Activated CD4-positive, alpha-beta T cell treated with anti-CD3 and anti-CD28 coated beads, Interleukin-2, amount 50 U/mL, for 16 hours (primary cell): ENCODE results near the gene STRIP2.
"Not testable (repeated sequence)": the region's sequence is repeated elsewhere in the genome, so short reads cannot be mapped to it uniquely, and the experiment has no call there.

Experiments
- DNase-seq: peaks from one replicate; pipeline ENCODE4 v3.0.0-alpha.2; 2020

The STRIP2 gene

GRCh38 chr7:129456421-129456820, 22.2 kb downstream of the STRIP2 start:
- no peak for DNase-seq

GRCh38 chr7:129457101-129457500, 22.9 kb downstream of the STRIP2 start:
- no peak for DNase-seq

GRCh38 chr7:129458171-129458570, 23.9 kb downstream of the STRIP2 start:
- no peak for DNase-seq

- no peak for DNase-seq
These were observed 27.6 kb downstream of the STRIP2 start for GRCh38 chr7:129461809-129462208.

GRCh38 chr7:129462420-129462819, 28.2 kb downstream of the STRIP2 start:
- DNase-seq = no peak

GRCh38 chr7:129464194-129464593, 30.0 kb downstream of the STRIP2 start:
- no peak for DNase-seq

GRCh38 chr7:129465080-129465479, 30.8 kb downstream of the STRIP2 start:
- no peak for DNase-seq

- DNase-seq = no peak
These were observed 32.6 kb downstream of the STRIP2 start for GRCh38 chr7:129466796-129467195.

GRCh38 chr7:129468087-129468486, 33.9 kb downstream of the STRIP2 start:
- DNase-seq = no peak

GRCh38 chr7:129468547-129468946, 34.3 kb downstream of the STRIP2 start:
- peak; percentile 16 for DNase-seq

- no peak for DNase-seq
These were observed 35.7 kb downstream of the STRIP2 start for GRCh38 chr7:129469930-129470329.

GRCh38 chr7:129470411-129470810, 36.2 kb downstream of the STRIP2 start:
- DNase-seq = no peak

- DNase-seq = peak; percentile 28
These were observed 37.2 kb downstream of the STRIP2 start for GRCh38 chr7:129471402-129471827.

- DNase-seq = not testable (repeated sequence)
These were observed 41.7 kb downstream of the STRIP2 start for GRCh38 chr7:129475931-129476330.

GRCh38 chr7:129476398-129476797, 42.2 kb downstream of the STRIP2 start:
- DNase-seq = not testable (repeated sequence)

- DNase-seq = no peak
These were observed 45.6 kb downstream of the STRIP2 start for GRCh38 chr7:129479831-129480230.

- no peak for DNase-seq
These were observed 46.6 kb downstream of the STRIP2 start for GRCh38 chr7:129480674-129481363.

- DNase-seq = not testable (repeated sequence)
These were observed 47.1 kb downstream of the STRIP2 start for GRCh38 chr7:129481376-129481775.

- DNase-seq = no peak
These were observed 48.5 kb downstream of the STRIP2 start for GRCh38 chr7:129482781-129483180.

- DNase-seq = no peak
These were observed 55.3 kb downstream of the STRIP2 start for GRCh38 chr7:129489491-129489890.

GRCh38 chr7:129492391-129492790, 58.2 kb downstream of the STRIP2 start:
- DNase-seq = no peak

- no peak for DNase-seq
These were observed 59.3 kb downstream of the STRIP2 start for GRCh38 chr7:129493555-129493954.

GRCh38 chr7:129494041-129494440, 59.8 kb downstream of the STRIP2 start:
- DNase-seq = peak; percentile 76

- peak; percentile 58 for DNase-seq
These were observed 61.8 kb downstream of the STRIP2 start for GRCh38 chr7:129495987-129496386.

- no peak for DNase-seq
These were observed 62.4 kb downstream of the STRIP2 start for GRCh38 chr7:129496653-129497052.
